Measurements from ENCODE around the gene FCHO1. TPM values are rescaled to one million over a fixed set of nuclear protein-coding genes. Genes with fewer than 3 reads are reported as not detected.

FCHO1 gene
- total RNA-seq, 1 donor from 2014 or later = 19.8 TPM

DNA sequence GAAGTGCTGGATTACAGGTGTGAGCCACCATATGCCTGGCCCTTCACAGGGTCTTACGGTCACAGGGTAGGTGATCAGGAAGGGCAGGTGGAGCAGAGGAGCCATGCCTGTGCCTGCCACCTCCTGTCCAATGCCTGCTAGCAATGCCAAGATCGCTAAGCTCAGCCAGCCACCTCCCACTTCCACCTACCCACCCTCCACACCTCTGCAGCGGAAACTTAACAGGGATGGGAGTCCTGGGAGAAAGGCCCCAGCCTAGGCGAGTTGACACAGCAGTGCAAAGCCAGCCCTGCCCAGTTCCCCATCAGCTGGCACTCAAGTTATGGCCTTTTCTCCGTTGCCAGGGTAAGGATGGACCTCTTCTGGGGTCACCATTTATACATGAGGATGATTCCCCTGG, 15.9 kb upstream of the FCHO1 start:
- DNase-seq (ENCODE audit: low spot score) = no peak

DNA sequence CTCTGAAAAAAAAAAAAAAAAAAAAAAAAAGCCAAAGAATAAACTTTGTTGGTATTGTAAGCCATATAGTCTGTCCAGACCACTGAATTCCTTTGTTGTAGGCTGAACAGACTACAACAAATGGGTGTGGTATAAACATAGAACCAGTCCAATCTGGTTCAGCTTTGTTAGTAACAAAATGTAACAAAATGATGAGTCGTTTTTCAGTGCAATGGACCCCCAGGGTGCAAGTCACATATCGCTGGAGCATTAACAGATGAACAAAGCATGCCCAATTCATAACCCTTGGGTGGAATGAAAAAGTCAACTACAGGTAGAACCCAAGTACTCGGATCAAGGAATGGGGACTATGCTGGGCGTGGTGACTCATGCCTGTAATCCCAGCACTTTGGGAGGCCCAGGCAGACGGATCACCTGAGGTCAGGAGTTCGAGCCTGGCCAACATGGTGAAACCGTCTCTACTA, 13.6 kb upstream of the FCHO1 start:
- DNase-seq (ENCODE audit: low spot score) = no peak

DNA sequence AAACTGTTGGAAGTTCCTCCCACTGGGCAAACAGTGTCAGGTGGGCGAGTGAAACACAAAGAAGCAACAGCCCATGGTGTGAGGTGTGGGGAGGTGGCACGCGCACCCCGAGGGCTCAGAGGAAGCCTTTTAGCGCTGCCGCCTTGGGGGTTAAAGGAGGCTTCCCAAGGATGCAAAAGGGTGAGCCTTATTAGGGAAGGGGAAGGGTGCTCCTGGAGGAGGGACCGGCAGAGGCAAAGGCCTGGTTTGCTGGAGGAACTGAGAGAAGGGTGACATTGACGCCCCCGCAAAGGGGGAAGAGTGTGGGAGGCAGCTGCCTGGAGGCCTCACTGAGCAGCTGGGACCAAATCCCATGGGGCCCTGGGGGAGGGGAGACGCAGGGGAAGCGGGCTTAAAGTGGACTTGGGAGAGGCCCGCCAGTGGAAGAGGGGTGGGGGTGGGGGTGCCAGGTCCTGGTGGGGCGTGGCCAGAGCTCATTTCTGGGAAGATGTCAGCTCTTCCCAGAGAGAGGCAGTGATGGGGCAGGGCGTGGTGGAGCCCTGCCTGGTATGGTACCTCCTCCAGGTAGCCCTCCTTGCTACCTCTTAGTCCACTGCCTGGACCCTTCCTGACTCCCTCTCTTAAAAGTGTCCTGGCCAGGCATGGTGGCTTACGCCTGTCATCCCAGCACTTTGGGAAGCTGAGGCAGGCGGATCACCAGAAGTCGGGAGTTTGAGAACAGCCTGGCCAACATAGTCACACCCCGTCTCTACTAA, 12.0 kb upstream of the FCHO1 start:
- DNase-seq (ENCODE audit: low spot score) = no peak

DNA sequence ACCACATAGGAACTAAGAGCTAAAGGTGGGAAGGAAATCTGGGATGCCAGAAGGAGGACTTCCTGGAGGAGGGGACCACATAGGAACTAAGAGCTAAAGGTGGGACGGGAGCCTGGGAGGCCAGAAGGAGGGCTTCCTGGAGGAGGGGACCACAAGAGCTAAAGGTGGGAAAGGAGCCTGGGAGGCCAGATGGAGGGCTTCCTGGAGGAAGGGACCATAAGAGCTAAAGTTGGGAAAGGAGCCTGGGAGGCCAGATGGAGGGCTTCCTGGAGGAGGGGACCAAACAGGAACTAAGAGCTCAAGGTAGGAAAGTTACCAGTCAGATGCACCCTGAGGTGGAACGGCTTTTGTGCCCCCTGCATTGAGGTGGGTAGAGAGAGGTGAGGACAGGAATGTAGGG, 9.8 kb upstream of the FCHO1 start:
- DNase-seq (ENCODE audit: low spot score) = no peak

DNA sequence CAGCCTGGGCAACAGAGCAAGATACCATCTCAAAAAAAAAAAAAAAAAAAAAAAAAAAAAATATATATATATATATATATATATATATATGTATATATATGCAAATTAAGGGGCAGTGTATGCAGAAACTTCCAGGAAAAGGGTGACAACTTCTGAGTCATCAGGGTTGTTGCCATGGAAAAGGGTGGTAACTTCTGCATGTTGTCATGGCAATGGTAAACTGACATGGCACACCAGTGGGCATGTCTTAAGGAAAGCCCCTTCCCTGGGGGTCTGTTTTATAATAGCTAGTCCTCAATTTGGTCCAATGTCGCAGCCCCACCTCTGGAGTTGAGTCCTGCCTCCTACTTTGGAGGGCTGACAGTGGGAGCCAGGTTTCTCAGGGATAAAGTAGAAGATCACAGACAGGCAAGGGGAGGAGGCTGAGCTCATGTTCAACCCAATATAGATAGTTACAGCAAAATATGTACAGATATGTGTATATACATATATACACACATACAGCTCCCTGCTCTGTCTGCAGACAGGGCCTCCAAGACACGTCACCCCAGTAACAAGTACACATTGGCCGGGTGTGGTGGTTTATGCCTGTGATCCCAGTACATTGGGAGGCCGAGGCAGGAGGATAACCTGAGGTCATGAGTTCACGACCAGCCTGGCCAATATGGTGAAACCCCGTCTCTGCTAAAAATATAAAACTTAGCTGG, 7.2 kb upstream of the FCHO1 start:
- DNase-seq (ENCODE audit: low spot score) = no peak

DNA sequence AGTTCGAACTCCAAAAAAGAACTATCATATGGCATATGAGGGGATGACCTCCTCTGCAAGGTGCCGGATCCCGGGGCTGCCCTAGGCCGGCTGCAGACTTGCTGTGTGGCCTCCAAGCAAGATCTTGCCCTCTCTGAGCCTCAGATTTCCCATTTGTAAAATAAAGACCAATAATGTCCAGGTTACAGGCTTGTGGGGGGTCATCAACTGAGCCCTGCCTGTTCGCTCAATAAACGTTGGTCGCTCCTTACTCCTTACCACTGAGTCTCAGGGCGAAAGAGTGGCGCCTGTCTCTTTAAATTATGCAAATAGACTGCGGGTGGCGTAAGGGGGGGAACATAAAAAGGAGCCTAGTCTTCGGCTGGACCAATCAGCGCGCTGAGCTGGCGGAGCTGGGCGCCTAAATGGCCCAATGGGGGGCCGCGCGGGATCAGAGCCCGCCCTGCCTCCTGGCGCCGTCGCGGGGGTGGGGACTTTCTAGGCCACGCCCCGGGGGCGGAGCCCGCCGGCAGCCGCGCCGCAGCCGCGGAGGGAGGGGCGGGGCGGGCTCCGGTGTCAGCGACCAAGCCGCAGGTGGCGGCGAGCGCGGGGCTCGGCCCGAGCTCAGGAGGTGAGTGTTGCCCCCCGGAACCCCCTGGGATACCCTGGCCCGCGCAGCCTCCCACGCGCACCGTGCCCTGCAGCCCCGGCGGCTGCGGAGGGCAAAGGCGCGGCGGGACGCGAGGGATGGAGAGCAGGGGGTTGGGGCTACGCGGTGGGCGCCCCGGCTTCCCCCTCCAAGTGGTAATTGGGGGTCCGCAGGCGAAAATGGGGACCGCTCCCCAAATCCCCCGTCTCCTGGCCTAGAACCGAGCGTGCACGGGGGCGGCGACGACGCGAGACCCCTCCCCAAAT, 3.8 kb upstream of the FCHO1 start:
- peak; percentile 95 for DNase-seq (ENCODE audit: low spot score)

DNA sequence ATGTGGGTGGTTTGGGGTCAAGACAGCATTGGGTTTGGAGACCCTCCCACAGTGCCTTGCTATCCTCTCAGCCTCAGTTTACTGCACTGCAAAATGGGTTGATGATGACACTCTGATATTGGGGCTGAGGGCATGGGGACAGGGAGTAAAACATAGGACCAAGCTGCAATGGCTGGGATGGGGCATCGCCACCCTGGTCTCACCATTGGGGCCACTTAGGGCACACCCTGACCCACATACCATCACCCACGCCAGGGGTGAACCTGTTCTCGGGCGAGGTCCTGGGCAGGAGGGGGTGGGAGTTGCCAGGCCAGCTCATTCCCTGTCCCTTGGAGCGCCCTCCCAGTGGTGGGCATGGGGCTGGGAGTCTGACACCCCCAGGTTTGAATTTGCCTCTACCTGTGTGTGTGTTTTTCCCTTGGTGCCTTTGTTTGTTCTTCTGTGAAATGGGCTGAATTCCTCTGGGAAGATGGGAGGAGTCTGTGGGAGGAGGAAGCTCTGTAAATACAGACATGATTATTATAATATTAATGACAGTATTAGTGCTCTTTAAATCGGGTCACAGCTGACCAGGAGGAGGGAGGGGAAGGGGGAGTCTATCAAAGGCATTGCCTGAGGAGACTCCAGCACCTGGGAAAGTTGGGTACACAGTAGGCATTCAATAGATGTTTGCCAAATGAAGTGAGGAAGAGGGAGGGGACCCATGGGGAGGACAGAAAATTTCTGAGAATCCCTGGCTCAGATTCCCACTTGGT, 2.2 kb upstream of the FCHO1 start:
- DNase-seq (ENCODE audit: low spot score) = no peak

DNA sequence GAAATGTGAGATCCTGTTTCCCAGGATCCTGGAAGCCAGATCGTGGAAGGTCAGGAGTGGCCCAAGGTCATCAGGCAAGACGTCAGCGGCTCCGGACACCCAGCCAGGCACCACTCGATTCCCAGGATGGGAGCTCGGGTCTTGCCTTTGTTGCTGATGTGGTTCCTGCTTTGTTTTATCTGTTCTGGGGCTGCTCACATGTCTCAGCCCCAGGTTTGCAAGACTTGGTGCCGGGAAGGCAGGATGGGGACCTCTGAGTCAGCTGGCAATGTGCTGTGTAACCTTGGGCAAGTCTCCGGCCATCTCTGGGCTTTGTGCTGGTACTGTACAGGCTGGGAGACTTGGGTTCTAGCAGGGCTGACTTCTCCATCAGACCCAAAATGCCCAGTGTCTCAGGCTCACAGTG, 1.4 kb upstream of the FCHO1 start:
- DNase-seq (ENCODE audit: low spot score) = no peak

DNA sequence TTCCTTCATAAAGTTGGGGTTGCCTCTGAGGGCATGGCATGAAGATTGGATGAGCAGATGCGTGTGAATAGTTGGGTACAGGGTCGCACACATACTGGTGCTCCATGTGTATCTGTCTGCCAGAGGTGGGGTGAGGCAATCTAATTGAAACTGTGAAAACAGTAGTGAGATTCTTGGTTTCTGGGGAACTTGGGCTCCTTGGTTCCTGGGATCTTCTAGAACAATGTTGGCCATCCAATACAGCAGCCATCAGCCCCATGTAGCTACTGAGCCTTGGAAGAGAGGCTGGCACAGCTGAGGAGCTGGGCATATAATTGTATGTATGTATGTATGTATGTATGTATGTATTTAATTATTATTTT, 616 bp downstream of the FCHO1 start:
- DNase-seq (ENCODE audit: low spot score) = no peak

DNA sequence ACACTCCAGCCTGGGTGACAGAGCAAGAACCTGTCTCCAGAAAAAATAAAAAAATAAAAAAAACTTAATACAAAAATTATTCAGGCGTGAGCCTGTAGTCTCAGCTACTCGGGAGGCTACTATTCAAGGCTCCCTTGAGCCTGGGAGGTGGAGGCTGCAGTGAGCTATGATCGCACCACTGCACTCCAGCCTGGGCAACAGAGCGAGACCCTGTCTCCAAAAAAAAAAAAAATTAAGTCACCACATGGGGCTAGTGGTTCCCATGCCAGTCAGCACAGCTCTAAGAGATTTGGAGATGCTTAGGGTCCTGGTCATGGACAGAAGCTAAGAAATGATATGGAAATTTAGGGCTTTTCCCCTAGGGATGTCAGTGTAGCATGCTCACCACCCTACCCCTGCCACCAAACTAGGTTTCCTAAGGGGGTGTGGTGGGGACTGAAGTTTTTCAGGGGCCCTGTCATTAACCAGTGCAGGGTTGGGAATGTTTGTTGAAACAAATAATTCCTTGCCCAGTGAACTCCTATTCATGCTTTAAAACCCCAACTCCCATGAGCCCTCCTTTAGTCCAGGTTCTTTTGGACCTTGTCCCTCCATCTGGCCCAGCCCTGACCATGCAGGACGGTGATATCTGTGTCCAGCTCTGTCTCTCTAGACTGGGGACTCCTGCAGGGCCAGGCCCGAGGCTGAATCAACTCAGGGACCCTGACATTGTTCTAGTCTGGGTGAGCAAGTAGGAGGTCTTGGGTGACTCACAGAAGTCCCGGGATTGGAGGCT, 1.8 kb downstream of the FCHO1 start:
- no peak for DNase-seq (ENCODE audit: low spot score)

DNA sequence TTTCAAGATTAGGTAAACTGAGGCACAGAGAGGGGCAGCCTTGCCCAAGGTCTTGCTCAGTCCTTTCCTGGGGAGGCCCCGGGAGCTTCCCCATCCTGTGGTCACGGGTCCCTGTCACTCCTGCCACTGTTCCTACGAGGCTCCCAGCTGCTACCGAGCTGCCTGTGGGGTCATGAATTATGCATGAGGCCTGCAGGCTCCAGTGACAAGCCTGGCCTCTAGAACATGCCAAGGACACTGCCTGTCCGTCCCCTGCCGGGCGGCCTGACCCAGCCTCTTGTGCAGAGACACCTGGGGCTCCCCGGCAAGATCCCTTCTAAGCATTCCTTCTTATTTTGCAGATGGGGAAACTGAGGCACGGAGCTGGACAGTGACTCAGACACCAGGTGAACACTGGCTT, 2.7 kb downstream of the FCHO1 start:
- DNase-seq (ENCODE audit: low spot score) = no peak

DNA sequence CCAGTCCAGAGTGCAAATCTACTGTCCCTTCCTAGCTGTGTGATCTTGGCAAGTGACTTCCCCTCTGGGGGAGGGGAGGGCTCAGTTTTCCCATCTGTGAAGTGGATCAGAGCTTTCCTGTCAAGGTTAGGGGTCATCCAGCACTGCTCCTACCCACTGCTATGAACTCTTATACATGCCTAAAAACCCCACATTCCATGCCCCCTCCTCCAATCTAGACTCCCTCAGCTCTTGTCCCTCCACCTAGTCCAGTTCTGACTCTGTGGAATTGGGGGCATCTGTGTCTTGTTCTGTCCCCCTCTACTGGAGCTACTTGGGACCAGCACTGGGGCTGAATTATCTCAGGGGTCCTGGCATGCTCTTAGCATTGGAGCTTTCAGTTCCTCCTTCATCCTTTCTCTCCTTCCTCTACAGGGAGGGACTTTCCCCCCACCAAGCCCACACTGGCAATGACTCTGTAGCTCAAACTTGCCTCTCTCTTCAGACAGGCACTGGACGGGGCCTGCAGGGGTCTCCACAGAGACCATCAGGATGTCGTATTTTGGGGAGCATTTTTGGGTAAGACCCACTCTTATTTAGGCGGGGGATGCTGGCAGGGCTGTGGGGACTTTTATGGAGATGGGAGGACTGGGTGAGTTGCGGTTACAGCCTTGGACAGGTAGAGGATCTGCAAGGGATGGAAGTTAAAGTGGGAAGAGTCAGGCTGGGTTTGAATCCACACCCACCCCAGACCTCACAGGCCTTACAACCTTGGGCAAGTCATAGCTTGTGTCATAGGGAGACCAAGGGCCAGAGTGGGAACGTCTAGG, 3.6 kb downstream of the FCHO1 start:
- DNase-seq (ENCODE audit: low spot score) = no peak

DNA sequence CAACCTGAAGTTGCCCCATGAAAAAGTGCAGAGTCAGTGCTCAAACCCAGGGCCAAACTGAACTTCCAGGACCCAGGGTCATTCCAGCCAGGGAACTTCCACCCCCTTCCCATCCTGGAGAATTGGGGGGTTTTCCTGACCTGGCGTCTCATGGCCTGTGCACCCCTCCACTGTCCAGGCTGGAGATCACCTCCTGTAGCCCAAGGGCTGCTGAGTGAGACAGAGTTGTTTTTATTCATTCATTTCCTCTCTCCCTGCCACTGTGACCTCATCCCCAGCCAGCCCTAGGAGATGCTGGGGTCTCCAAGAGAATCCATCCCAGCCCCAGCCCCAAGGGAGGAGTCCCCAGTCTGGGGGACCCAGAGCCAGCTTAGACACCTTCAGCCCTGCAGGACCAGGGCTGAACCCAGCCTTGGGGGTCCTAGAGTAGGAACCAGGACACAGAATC, 4.2 kb downstream of the FCHO1 start:
- no peak for DNase-seq (ENCODE audit: low spot score)

DNA sequence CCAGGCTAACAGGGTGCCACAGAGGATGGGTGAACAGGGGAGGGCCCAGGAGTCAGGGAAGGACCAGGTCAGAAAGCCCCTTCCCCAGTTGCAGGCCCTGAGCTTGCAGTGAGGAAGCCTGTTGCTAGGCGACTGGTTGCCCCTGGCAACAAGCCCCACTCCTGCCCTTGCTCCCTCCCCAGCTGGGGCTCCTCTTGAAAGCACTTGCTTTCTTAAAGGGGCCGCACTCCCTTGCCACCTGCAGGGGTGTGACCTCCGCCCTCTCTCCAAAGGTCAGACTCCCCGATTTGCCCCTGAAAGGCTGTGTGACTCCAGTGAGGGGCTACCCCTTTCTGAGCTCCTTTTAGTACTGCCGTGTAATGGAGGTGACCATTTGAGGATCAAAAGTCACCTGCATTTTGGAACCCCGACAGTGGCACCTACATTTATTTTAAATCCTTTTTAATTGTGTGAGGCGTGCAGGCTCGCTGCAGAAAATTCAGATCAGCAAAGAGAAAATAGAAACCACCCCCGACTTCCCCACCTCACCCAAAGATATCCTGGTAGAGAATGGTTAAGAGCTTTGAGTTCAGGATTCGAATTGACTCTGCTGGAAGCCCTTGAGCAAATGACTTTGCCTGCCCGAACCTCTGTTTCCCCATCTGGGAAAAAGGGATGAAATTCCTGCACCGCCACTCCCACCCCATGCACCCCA, 4.8 kb downstream of the FCHO1 start:
- DNase-seq (ENCODE audit: low spot score) = peak; percentile 57

DNA sequence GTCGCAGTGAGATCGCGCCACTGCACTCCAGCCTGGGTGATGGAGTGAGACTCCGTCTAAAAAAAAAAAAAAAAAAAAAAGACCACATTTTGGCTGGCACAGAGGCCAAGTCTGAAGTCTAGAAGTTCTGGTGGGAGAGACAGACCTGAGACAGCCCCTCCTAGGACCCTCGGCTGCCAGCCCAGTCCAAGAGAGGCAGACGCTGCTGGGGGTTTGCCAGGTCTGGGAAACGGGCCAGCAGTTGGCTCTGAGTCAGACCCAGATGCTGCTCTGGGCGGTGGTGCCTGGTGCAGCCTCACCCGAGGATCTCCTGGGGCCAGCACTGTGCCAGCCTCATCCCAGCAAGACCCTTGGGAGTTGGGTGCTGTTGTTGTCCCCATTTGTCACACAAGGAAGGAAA, 5.8 kb downstream of the FCHO1 start:
- DNase-seq (ENCODE audit: low spot score) = peak; percentile 88

DNA sequence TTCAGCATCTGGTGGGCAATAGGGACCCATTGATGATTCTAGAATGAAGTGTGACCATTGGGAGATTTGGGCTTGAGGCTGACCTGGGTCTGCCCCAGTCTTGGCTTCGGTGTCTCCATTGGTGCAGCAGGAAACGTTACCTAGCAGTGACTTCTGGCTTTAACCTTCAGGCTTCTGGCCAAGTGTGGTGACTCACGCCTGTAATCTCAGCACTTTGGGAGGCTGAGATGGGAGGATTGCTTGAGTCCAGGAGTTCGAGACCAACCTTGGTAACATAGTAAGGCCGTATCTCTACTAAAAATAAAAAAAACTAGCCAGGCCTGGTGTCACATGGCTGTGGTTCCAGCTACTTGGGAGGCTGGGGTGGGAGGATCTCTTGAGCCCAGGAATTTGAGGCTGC, 7.2 kb downstream of the FCHO1 start:
- DNase-seq (ENCODE audit: low spot score) = no peak

DNA sequence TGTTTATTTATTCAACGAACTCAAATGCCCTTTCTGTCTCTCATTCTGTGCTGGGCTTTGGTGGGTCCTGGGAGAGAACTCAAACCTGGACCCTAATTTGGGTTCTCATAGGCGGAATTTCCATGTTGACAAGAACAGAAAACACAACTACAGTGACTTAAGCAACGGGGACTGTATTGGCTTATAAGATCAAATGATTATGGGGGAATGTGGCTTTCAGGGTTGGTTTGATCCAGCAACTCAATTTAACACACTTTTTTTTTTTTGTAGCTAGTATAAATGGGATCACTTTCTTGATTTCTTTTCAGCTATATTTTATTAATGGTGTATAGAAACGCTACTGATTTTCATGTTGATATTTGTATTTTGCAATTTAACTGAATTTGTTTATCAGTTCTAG, 9.9 kb downstream of the FCHO1 start:
- no peak for DNase-seq (ENCODE audit: low spot score)

DNA sequence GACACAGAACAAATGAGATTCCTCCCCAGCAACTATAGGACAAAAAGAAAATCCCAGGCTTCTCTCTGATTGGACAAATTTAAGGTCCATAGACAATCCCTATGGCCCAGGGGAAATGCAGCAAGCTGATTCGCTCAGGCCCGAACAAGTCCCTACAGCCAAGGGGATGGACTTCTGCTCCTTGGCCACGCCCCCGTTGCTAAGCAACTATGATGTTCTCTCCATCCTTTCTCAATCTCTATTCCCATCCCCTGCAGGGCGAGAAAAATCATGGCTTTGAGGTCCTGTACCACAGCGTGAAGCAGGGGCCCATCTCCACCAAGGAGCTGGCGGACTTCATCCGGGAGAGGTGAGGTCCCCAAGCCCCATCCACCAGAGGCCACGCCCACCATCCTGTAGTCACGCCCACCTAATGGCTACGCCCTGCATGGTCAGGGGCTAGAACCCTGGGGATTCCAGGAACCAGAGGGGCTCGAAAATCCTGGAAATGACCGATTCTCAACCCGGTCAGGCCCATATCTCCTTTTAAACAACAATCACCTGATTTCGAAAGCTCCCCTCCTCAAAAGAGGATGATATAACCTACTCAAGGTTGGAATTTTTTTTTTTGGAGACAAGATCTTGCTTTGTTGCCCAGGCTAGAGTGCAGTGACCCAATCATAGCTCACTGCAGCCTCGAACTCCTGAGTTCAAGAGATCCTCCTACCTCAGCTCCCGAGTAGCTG, 11.4 kb downstream of the FCHO1 start:
- DNase-seq (ENCODE audit: low spot score) = no peak

DNA sequence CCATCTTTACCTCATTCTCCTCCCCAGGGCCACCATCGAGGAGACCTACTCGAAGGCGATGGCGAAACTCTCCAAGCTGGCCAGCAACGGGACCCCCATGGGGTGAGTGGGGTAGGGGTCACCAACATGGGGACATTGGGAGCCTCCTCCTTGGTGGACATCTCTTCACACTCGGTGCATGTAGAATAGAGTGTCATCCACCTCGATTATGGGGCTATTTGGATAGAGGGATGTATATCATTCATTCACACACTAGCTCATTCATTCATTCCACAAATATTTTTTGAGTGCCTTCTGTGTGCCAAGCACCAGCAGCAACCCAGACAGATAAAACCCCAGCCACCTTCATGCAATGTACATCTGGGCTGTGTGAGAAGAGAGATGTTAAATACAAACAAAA, 13.1 kb downstream of the FCHO1 start:
- DNase-seq (ENCODE audit: low spot score) = no peak
